GM19240 (cell line): Measurements from ENCODE around the gene BCL6.
A peak's percentile ranks its signal among the peaks of the same experiment; 100 is the strongest.

Experiments used
- DNase-seq: peaks from one replicate; pipeline ENCODE4 v3.0.0; 2011; ENCODE audit warnings: low spot score; ENCODE audit not compliant: insufficient read length

The BCL6 gene

DNA sequence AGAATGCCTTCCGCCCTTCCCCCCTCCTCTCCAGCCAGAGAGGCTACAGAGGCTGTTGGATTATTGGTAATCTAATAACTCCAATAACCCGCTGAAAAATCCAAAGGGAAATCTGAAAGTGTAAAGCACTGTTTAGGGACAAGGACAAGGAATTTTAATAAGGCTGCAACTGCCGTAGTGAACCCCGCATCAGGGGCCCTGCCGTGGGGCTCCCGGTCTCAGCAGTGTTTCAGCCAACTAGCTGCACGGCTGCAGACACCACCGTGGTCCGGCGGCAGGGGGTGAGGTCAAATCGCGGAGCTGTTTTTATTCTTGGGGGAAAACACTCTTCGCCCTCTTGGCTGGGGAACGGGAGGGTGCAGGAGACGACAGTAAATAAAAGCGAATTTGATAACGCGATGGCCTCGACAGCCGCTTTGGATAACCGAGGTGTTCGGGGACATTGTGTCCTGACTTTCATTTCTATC lies 6.1 kb downstream of the BCL6 start:
- DNase-seq, result no peak

DNA sequence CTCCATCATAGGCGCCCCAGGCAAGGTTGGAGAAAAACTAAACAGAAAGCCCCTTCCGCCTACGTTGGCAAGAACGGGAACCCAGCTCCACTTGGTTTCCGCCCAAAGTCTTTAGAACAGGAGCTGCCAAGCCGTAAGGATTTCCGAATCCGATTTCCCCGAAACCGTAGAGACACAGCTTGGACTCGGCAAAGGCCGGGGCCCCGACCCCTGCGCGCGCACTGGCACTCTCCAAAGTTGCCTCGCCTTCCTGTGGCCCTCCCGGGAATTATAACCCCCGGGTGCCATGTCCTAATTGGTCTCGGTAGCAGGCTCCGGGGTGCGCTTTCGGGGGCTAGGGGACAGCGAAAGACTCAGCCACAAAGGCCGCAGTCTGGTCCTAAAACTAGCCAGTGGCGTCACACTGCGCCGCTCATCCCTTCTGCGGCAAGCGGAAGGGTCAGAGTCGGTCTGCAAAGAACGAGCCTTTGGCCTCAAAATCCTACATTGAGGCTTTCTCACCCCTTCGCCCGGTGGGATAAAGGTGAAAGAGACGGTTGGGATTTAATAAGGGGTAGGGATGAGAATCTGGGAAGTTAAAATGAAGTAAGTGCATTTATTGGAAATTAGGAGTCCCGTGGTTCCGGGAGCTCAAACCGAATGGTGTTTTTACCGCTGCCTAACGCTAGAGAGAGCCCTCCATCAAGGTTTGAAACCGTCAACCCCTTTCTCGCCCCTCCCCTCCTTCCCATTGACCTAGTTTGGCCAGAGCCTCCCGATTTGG lies 6.8 kb downstream of the BCL6 start:
- peak; percentile 40 for DNase-seq

DNA sequence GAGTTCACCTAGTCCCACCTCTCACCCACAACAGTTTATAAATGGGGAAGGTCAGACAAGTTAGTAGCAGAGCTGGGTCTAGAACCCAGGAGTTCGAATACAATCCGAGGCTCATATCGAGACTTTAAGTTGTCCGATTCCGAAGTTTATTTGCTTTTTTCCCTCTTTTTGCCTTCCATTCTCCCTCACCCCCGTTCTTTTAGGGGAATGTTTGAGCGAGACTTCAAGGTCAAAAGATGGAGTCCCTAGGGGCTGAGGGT lies 7.3 kb downstream of the BCL6 start:
- DNase-seq, result no peak

GRCh38 chr3:187737368-187738070 lies 7.7 kb downstream of the BCL6 start:
- DNase-seq, result no peak

DNA sequence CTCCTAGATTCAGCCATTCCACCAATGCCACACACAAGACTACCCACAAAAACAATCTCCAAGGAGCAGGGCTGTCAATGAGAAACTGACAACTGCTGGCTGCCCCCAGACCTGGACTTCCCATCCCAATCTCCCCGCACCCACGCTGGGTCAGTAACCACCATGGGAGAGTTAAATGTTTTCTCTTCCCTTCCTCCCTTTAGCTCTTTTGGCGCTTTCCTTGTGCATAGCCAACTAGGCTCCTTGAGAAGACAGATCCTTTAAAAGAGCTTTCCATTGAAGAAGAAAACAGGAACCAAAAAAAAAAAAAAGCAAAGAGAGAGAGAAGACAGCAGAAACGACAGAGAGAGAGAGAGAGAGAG lies 8.3 kb downstream of the BCL6 start:
- no peak for DNase-seq

GRCh38 chr3:187736418-187736871 lies 8.8 kb downstream of the BCL6 start:
- no peak for DNase-seq

- DNase-seq, result no peak
Observed at GRCh38 chr3:187735837-187736236, 9.4 kb downstream of the BCL6 start.

DNA sequence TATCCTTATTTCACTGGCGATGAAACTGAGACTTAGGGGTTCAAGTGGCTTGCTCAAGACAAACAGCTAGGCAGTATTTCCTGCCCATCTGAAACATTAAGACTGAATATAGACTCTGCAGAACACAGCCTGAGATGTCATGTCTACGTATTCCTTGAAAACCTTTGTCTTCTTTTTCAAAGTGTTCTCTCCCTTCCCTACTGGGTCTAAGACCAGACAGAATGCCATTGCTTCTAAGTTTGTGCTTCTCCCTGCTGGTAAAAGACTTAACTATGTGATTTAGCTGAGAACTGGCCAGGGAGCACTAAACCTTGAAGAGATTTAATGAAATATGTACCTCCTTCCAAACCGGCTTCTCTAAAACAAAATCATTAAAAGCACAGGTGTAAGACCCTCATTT lies 9.9 kb downstream of the BCL6 start:
- no peak for DNase-seq

- no peak for DNase-seq
Observed at GRCh38 chr3:187734841-187735240, 10.4 kb downstream of the BCL6 start.

GRCh38 chr3:187733371-187733770 lies 11.9 kb downstream of the BCL6 start:
- no peak for DNase-seq

- no peak for DNase-seq
Observed at GRCh38 chr3:187729598-187729997, 15.7 kb downstream of the BCL6 start.

DNA sequence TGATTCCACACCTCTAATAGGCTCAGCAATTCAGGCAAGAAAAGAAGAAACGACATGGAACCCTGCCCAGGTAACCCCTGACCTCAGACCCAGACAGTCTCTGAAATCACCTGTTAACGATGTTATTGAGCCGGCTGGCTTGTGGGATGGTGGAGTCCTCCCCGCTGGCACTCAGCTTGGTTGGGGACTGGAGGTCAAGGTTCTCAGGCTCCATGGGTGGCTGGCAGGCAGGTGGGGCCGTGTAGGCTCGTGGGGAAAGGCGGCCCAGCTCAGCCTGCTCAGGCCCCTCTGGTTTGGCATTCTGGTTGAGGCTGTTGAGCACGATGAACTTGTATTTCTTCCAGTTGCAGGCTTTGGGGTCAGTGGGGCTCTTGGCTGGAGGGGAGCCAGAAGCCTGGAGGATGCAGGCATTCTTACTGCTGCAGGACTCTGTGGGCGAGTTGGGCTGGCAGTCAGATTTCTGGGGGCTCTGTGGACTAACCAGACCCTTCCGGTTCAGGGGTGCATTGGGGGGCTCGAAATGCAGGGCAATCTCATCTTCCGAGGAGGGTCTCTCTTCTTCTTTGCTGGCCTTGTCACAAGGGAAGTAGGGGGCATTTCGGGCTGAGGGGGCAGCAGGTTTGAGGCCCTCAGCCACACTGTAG lies 16.2 kb downstream of the BCL6 start:
- no peak for DNase-seq

DNA sequence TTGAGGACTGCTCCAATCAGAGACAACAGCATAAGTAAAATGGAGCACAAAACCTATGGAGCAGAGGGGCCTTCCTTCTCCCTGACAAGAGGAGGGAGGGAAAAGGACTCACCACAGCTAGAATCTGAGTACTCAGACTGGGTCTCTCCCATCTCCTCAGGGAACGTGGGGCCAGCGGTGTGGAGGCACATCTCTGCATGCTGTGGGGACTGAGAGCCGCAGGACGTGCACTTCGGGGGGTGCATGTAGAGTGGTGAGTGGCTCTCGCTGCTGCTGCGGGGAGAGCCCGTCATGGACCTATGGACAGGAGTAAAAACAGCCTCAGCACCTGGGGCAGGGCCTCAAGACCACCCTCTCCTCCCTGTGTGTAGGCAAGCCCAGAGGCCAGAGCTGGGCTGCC lies 17.0 kb downstream of the BCL6 start:
- no peak for DNase-seq

DNA sequence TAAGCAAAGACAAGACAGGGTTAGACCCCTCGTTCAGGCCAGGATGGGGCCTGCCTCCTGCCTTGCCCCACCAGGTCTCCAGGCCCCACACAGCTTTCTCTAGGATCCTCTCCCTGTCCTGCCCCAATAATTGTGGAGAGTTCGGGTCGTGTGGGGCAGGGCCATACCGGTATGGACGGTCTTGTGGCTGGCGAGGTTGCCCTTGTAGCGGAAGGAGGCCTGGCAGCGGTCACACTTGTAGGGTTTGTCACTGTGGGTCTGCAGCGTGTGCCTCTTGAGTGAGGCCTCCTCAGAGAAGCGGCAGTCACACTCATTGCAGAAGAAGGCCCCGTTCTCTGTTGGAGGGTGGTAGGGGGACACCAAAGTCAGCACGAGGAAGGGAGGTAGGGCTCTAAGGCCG lies 18.7 kb downstream of the BCL6 start:
- DNase-seq, result no peak

DNA sequence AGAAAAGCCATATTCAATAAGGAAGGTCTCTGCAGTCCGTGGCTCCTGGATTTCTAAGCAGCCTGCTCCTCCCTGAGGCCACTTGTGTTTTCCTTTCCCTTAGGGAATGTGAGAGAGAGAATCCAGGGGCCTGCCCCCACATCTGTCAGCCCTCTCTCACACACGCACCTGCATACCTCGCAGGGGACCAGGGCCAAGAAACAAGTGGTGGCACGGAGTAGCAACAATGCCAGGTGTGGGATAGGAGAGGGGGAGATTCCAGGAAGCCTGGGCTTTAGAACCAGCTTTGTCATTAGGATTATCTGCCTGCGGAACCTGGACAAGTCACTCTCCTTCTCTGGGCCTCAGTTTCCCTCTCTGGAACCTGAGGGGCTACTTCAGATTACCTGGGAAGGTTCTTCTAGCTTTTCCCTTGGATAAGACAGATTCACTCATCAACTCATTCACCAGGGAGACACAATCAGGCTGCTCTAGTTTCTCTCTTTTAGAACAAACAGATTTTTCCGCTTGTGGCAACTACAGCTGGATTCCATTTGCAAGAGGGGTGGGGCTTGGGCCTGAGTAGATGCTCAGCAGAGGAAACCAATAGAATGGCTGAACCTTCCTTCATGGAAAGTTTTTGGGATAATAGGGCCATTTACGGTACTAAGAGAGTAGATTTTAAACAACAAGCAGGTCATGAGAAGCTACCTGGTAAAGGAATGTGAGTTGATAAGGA lies 19.5 kb downstream of the BCL6 start:
- no peak for DNase-seq

DNA sequence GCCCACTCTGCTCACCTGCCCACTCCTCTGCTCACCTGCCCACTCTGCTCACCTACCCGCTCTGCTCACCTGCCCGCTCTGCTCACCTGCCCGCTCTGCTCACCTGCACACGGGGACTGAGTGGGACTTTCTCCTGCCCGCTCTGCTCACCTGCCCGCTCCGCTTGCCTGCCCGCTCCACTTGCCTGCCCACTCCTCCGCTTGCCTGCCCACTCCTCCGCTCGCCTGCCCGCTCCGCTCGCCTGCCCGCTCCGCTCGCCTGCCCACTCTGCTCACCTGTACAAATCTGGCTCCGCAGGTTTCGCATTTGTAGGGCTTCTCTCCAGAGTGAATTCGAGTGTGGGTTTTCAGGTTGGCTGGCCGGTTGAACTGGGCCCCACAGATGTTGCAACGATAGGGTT lies 20.0 kb downstream of the BCL6 start:
- DNase-seq, result no peak

- no peak for DNase-seq
Observed at GRCh38 chr3:187722206-187722612, 23.1 kb downstream of the BCL6 start.

DNA sequence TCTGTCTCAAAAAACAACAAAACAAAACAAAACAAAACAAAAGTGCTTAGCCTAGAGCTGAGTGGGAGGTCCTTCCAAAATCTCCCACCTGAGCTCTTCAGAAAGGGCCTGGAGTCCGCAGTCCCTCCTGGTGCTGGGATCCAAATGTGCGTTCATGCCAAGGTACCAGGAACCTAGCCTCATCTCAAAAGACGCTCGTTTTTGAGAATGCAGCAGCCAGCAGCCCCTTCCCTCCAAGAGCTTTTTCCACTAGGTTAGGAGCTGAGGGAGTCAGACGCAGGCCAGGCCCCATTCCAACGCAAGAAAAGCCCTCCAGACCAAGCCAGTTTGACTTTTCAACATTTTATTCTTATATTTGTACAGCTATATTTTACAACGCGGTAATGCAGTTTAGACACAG lies 24.2 kb downstream of the BCL6 start:
- no peak for DNase-seq

- DNase-seq, result no peak
Observed at GRCh38 chr3:187720337-187720670, 25.0 kb downstream of the BCL6 start.

GRCh38 chr3:187719628-187720336 lies 25.5 kb downstream of the BCL6 start:
- no peak for DNase-seq

- DNase-seq, result no peak
Observed at GRCh38 chr3:187718802-187719201, 26.5 kb downstream of the BCL6 start.

GRCh38 chr3:187717572-187717971 lies 27.7 kb downstream of the BCL6 start:
- DNase-seq, result no peak
